ENCODE measurements around the gene LPCAT3.

The LPCAT3 gene

DNA sequence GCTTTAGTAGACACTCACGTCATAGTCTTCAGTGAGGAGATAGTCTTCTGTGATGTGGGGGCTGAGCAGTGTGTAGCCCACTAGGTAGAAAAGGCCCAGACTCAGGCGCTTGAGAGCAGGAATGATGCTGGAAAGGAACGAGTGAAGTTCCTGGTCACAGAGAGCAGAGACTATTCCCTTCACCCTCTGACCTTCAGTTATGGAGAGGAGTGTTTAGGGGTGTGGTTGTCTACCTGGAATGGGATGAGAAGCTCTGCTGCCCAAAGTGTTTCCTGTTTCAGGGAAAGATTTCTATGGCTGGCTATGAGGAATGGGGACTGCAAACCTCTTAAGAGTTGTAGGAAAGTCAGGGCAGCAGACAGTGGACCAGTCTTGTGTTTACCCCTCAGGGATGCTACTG is 38.8 kb downstream of the LPCAT3 start:
- DNase-seq (ENCODE audit: extremely low spot score): no peak
- ChIA-PET CTCF (no interaction called here), POLR2A (no interaction called here)
- TF ChIP-seq, protein P1, sequence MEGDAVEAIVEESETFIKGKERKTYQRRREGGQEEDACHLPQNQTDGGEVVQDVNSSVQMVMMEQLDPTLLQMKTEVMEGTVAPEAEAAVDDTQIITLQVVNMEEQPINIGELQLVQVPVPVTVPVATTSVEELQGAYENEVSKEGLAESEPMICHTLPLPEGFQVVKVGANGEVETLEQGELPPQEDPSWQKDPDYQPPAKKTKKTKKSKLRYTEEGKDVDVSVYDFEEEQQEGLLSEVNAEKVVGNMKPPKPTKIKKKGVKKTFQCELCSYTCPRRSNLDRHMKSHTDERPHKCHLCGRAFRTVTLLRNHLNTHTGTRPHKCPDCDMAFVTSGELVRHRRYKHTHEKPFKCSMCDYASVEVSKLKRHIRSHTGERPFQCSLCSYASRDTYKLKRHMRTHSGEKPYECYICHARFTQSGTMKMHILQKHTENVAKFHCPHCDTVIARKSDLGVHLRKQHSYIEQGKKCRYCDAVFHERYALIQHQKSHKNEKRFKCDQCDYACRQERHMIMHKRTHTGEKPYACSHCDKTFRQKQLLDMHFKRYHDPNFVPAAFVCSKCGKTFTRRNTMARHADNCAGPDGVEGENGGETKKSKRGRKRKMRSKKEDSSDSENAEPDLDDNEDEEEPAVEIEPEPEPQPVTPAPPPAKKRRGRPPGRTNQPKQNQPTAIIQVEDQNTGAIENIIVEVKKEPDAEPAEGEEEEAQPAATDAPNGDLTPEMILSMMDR (IDR thresholded peaks at IDR 0.05; ENCODE audit: control extremely low read depth, extremely low read depth, low read depth, missing control alignments): no peak

DNA sequence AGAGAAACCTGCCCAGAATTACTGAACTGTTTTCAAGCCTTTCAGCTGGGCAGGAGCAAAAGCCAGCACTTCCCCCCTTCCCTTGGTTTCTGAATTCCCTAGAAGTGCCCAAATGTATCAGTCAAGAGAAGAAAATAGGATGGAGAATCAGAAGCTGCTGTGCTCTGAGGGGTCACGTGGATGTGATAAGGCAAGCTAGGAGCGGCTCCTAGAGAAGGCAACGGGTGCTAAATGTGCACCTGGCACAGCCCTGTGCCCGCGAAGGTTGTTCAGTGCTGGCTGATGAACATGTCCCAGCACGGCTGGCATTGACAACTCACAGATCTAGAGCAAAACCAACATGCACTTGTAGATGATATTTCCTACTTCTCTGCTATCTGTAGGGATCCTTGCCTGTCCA is 39.3 kb downstream of the LPCAT3 start:
- CTCF ChIA-PET: interaction anchor here (0.6 kb wide), 1 partner anchor 106 kb away, joined by 3 read pairs; the partner anchor contains the start of gene SPSB2
- DNase-seq (ENCODE audit: extremely low spot score): no peak
- POLR2A ChIA-PET: no interaction called here
- TF ChIP-seq, protein P1 (IDR thresholded peaks at IDR 0.05; ENCODE audit: control extremely low read depth, extremely low read depth, low read depth, missing control alignments): no peak

DNA sequence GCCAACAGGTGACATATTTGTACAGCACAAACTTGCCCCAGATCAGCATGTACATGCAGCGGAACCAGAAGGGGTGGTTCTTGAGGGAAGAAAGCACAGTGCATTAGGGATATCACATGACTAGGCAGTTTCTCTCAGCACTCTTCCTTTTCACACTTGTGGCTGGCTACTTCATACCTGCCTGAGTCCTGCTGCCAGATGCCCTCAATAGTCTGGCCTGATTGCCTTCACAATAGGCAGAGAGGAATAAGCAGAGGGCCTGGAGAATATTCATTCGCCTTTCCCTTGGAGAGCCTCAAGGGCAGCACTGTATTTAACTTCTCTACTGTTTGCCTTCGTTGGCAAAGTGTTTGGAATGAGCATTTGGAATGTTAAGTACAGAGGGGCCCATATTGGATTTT is 39.7 kb downstream of the LPCAT3 start:
- ChIA-PET CTCF (interaction anchor here (0.6 to 1.2 kb wide), 2 partner anchors 106 to 131 kb away, joined by 3 read pairs; partner anchors contain the start of gene SPSB2), POLR2A (no interaction called here)
- no peak for DNase-seq (ENCODE audit: extremely low spot score)
- TF ChIP-seq, protein P1 (IDR thresholded peaks at IDR 0.05; ENCODE audit: control extremely low read depth, extremely low read depth, low read depth, missing control alignments): no peak

DNA sequence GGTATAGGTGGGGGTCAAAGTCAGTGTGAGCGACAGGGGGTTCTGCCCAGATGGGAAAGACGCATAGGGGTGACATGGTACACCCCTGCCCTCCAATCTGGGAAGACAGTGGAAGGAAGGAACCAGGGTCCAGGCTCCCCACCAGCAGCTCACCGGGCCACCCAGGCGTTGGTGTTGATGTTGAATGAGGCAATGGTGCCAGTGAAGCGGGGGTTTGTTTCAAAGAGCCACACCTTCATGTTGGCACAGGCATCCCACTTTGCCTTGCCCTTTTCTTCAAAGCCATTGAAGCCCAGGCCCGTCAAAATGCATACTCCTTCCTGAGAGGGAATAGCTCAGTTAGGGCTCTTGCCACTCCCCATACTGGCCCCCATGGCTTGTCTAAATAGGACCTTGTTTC is 40.1 kb downstream of the LPCAT3 start:
- TF ChIP-seq, protein P1 (IDR thresholded peaks at IDR 0.05; ENCODE audit: control extremely low read depth, extremely low read depth, low read depth, missing control alignments): no peak
- POLR2A ChIA-PET: no interaction called here
- no peak for DNase-seq (ENCODE audit: extremely low spot score)
- CTCF ChIA-PET: interaction anchor here (0.6 to 1.2 kb wide), 3 partner anchors 21 to 131 kb away, joined by 3 read pairs; partner anchors contain the start of gene SPSB2

DNA sequence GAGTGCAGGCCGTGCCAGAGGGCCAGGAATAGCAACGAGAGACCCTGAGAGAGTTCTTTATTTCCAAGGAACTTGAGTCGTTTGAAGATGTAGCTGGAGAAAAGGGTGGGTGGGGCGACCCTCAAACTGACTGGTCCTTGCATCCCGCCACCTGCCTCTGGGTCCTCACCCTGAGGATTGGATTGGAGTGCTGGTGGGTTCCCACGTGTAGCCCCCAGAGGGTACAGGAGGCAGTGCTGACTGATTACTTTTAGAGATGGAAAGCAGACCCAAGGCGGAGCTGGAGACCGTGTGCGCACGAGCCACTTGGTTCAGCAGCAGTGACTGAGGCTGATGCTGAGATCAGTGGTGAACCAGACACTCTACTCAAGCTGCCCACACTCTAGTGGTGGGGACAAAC is 40.6 kb downstream of the LPCAT3 start:
- DNase-seq (ENCODE audit: extremely low spot score): no peak
- ChIA-PET CTCF (interaction anchor here (1.2 kb wide), 2 partner anchors 22 to 132 kb away, joined by 3 read pairs; no protein-coding TSS in a partner anchor), POLR2A (no interaction called here)
- TF ChIP-seq, protein P1 (IDR thresholded peaks at IDR 0.05; ENCODE audit: control extremely low read depth, extremely low read depth, low read depth, missing control alignments): no peak

DNA sequence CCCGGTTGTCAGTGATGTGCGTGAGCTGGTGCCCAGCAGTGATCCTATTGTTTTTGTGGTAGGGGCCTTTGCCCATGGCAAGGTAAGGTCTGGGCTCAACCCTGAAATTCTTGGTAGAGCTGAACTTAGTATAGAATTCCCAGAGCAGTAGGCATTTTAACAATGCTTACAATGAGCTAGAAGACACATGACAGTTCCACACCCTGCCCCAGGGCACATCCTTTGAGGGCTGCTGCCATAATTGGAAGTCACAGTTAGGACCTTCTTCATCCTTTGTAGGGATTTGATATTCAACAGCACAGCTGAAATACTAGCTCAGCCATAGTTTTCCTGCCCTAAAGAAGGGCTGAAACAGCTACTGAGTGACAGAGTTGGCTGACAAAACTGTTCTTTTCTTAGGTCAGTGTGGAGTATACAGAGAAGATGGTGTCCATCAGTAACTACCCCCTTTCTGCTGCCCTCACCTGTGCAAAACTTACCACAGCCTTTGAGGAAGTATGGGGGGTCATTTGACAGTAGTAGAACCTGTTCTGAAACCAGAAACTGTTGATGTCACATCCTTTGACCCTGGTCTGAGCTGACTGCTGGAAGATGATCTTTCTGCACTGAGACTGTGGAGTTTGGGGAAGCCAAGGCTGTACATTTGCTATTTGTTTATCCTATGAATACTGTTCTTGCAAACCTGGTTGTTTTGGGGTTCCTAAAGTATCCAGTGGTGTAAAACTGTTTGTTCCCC is 42.8 kb downstream of the LPCAT3 start:
- TF ChIP-seq, protein P1 (IDR thresholded peaks at IDR 0.05; ENCODE audit: control extremely low read depth, extremely low read depth, low read depth, missing control alignments): no peak
- no peak for DNase-seq (ENCODE audit: extremely low spot score)
- POLR2A ChIA-PET: interaction anchor here (0.6 kb wide), 1 partner anchor 441 kb away, joined by 6 read pairs; the partner anchor contains the start of gene GAPDH
- CTCF ChIA-PET: interaction anchor here (0.8 to 3.5 kb wide), 12 partner anchors 7 to 221 kb away, joined by 3 to 17 read pairs (median 4); partner anchors contain the start of gene LPCAT3

All from GM10248 (cell line).